ENCODE data around the gene STEAP2. TPM values are rescaled to one million over a fixed set of nuclear protein-coding genes. Genes with fewer than 3 reads are reported as not detected.
"Not testable (repeated sequence)": the region's sequence is repeated elsewhere in the genome, so short reads cannot be mapped to it uniquely, and the experiment has no call there.

The STEAP2 gene
- total RNA-seq, 1 experiment from 2014 or later, result 10.1 TPM

- POLR2A ChIA-PET (ENCODE audit: unreplicated experiment), result no interaction called here
- Histone ChIP-seq H3K4me2 (no peak overlapping the region), H3K4me1 (replicated peaks; ENCODE audit: insufficient read depth) (peaks cover 42% of the 10 kb centered on the region), H3K79me2 (ENCODE audit: low read depth) (no peaks in the 10 kb centered on the region), H3K9me2 (ENCODE audit: insufficient read depth) (no peaks in the 10 kb centered on the region), H3K4me3 (no peak overlapping the region), H3F3A (ENCODE audit: insufficient read depth, low read depth) (peaks cover 29% of the 10 kb centered on the region), H3K27me3 (ENCODE audit: insufficient read depth, low read depth) (no peaks in the 10 kb centered on the region), H3K27ac (peak overlapping the region; percentile 93), H2AFZ (no peak overlapping the region), H3K36me3 (ENCODE audit: low read depth) (no peaks in the 10 kb centered on the region), H4K20me1 (ENCODE audit: insufficient read depth) (no peaks in the 10 kb centered on the region), H3K9me3 (ENCODE audit: insufficient read depth, low read depth) (peaks cover 8% of the 10 kb centered on the region)
- no peak for DNase-seq
- BruUV-seq (replicated peaks), result no TSS peak
- CTCF ChIA-PET, result no interaction called here
- TF ChIP-seq CTCF (conservative IDR thresholded peaks at IDR 0.05) (no peak), EZH2 (IDR thresholded peaks at IDR 0.05; ENCODE audit: low read depth) (no peak)
- intact Hi-C loops (cut with micrococcal nuclease; ENCODE audit: unreplicated experiment), result loop anchor here (2.0 kb wide), 1 partner anchor 29 kb away; the partner anchor contains the start of gene STEAP2
Measured at GRCh38 chr7:90181485-90181884, 30.1 kb upstream of the STEAP2 start.

GRCh38 chr7:90186290-90186689 lies 25.2 kb upstream of the STEAP2 start:
- H3K27ac ChIP-seq; intact Hi-C loops (cut with micrococcal nuclease; ENCODE audit: unreplicated experiment); H3F3A ChIP-seq (ENCODE audit: insufficient read depth, low read depth); CTCF ChIA-PET; H2AFZ ChIP-seq; H3K79me2 ChIP-seq (ENCODE audit: low read depth); POLR2A ChIA-PET (ENCODE audit: unreplicated experiment); H3K9me3 ChIP-seq (ENCODE audit: insufficient read depth, low read depth); H4K20me1 ChIP-seq (ENCODE audit: insufficient read depth); H3K4me1 ChIP-seq (replicated peaks; ENCODE audit: insufficient read depth); H3K27me3 ChIP-seq (ENCODE audit: insufficient read depth, low read depth); H3K9me2 ChIP-seq (ENCODE audit: insufficient read depth); H3K4me2 ChIP-seq; DNase-seq; H3K4me3 ChIP-seq; BruUV-seq (replicated peaks); H3K36me3 ChIP-seq (ENCODE audit: low read depth): not testable (repeated sequence)

- Histone ChIP-seq H3F3A (ENCODE audit: insufficient read depth, low read depth) (no peaks in the 10 kb centered on the region), H3K79me2 (ENCODE audit: low read depth) (no peaks in the 10 kb centered on the region), H3K9me2 (ENCODE audit: insufficient read depth) (no peaks in the 10 kb centered on the region), H3K27me3 (ENCODE audit: insufficient read depth, low read depth) (no peaks in the 10 kb centered on the region), H3K36me3 (ENCODE audit: low read depth) (no peaks in the 10 kb centered on the region), H2AFZ (no peak overlapping the region), H4K20me1 (ENCODE audit: insufficient read depth) (no peaks in the 10 kb centered on the region), H3K27ac (no peak overlapping the region), H3K4me3 (no peak overlapping the region), H3K4me1 (replicated peaks; ENCODE audit: insufficient read depth) (no peaks in the 10 kb centered on the region), H3K4me2 (no peak overlapping the region), H3K9me3 (ENCODE audit: insufficient read depth, low read depth) (peaks cover 5% of the 10 kb centered on the region; the same call in 1 of the 2 replicates)
- ChIA-PET CTCF (no interaction called here), POLR2A (ENCODE audit: unreplicated experiment) (interaction anchor here (0.5 to 0.6 kb wide), 2 partner anchors 24 to 1531 kb away, joined by 3 to 5 read pairs; partner anchors contain the start of gene STEAP2)
- no peak for TF ChIP-seq CTCF (conservative IDR thresholded peaks at IDR 0.05)
- TF ChIP-seq EZH2 (IDR thresholded peaks at IDR 0.05; ENCODE audit: low read depth), result no peak
- intact Hi-C loops (cut with micrococcal nuclease; ENCODE audit: unreplicated experiment), result no loop called here
- no peak for DNase-seq
- BruUV-seq (replicated peaks), result no TSS peak
Measured at GRCh38 chr7:90187507-90188050, 24.0 kb upstream of the STEAP2 start.

- no TSS peak for BruUV-seq (replicated peaks)
- H3K4me1 ChIP-seq (replicated peaks; ENCODE audit: insufficient read depth), result no peaks in the 10 kb centered on the region
- no peaks in the 10 kb centered on the region for H3K27me3 ChIP-seq (ENCODE audit: insufficient read depth, low read depth)
- peaks cover 5% of the 10 kb centered on the region; the same call in 1 of the 2 replicates for H3K9me3 ChIP-seq (ENCODE audit: insufficient read depth, low read depth)
- H3K27ac ChIP-seq, result no peak overlapping the region
- intact Hi-C loops (cut with micrococcal nuclease; ENCODE audit: unreplicated experiment), result no loop called here
- H3K9me2 ChIP-seq (ENCODE audit: insufficient read depth), result no peaks in the 10 kb centered on the region
- H4K20me1 ChIP-seq (ENCODE audit: insufficient read depth), result no peaks in the 10 kb centered on the region
- H3K36me3 ChIP-seq (ENCODE audit: low read depth), result no peaks in the 10 kb centered on the region
- DNase-seq, result no peak
- ChIA-PET CTCF (interaction anchor here (0.9 kb wide), 1 partner anchor 23 kb away, joined by 20 read pairs; the partner anchor contains the start of gene STEAP2), POLR2A (ENCODE audit: unreplicated experiment) (interaction anchor here (0.6 kb wide), 1 partner anchor 23 kb away, joined by 5 read pairs; the partner anchor contains the start of gene STEAP2)
- TF ChIP-seq CTCF (conservative IDR thresholded peaks at IDR 0.05), result no peak
- no peak for TF ChIP-seq EZH2 (IDR thresholded peaks at IDR 0.05; ENCODE audit: low read depth)
- no peak overlapping the region for H2AFZ ChIP-seq
- H3K79me2 ChIP-seq (ENCODE audit: low read depth), result no peaks in the 10 kb centered on the region
- no peak overlapping the region for H3K4me2 ChIP-seq
- H3F3A ChIP-seq (ENCODE audit: insufficient read depth, low read depth), result no peaks in the 10 kb centered on the region
- H3K4me3 ChIP-seq, result no peak overlapping the region
Measured at GRCh38 chr7:90188281-90188680, 23.3 kb upstream of the STEAP2 start.

Data from PC-9 (cell line).